Left renal pelvis (tissue), 4 donors: ENCODE data around the gene OR2D3. TPM values are rescaled to one million over a fixed set of nuclear protein-coding genes. Genes with fewer than 3 reads are reported as not detected.
"Not testable (repeated sequence)": the region's sequence is repeated elsewhere in the genome, so short reads cannot be mapped to it uniquely, and the experiment has no call there.

Experiments used
- DNase-seq, 4 donors: peaks; one replicate each; pipeline ENCODE4 v3.0.0-alpha.2; 2013; ENCODE audit warnings: low read depth in 4 of 4, low spot score in 3 of 4
- polyA plus RNA-seq, 4 donors: library from polyadenylated mRNA; unstranded; fragments of 120-200 nt; gene quantifications; one replicate each; pipeline ENCODE4 v1.2.1, GENCODE V29; 2013; ENCODE audit not compliant: insufficient read length in 4 of 4

OR2D3 gene
- polyA plus RNA-seq, 4 donors, result not detected

GRCh38 chr11:6927030-6927617 is 6.3 kb downstream of the OR2D3 start:
- no peak for DNase-seq

GRCh38 chr11:6928916-6929315 is 8.1 kb downstream of the OR2D3 start:
- DNase-seq, result no peak

GRCh38 chr11:6931146-6931713 is 10.4 kb downstream of the OR2D3 start:
- no peak for DNase-seq

GRCh38 chr11:6932145-6932544 is 11.3 kb downstream of the OR2D3 start:
- no peak for DNase-seq

DNA sequence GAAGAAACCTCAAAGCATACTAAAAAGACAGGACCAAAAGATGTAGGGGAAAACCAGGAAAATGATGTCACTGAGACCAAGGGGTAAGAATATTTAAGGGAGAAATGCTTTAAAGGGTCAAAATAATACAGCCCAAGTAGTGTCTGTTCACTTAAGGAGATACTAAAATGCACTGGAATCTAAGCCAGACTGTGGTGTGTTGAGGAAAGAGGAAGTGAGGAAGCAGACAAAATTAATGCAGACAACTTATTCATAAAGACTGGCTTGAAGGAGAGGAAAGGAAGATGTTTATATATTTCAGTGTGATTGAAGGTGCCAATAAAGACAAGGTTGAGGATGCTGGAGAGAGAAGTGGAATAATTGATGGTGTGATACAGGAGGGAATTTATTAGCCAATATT is 21.2 kb downstream of the OR2D3 start:
- DNase-seq, result no peak

- no peak for DNase-seq
These were observed 22.3 kb downstream of the OR2D3 start for GRCh38 chr11:6943131-6943530.

- DNase-seq, result not testable (repeated sequence)
These were observed 33.4 kb downstream of the OR2D3 start for GRCh38 chr11:6954248-6954647.

DNA sequence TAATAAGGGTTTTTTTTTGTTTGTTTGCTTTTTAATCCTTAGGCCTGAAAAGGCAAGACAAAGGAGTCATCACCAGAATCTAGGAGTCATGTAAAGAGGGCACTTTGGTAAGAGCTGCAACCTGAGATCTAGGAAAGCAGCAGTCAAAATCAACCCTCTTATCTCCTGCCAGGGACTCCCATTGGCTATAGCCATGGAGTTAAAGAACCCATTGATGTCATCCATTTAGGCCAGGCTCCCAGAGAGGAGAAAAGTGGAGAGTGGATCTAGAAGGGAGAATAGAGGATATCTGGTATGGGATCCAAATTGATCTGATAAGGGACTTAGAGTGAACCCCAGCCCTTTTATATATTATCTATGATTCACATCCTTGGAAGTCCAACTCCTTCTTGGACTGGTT is 41.3 kb downstream of the OR2D3 start:
- DNase-seq, result no peak

GRCh38 chr11:6962673-6963072 is 41.9 kb downstream of the OR2D3 start:
- DNase-seq, result no peak

- no peak for DNase-seq
These were observed 48.0 kb downstream of the OR2D3 start for GRCh38 chr11:6968816-6969215.

DNA sequence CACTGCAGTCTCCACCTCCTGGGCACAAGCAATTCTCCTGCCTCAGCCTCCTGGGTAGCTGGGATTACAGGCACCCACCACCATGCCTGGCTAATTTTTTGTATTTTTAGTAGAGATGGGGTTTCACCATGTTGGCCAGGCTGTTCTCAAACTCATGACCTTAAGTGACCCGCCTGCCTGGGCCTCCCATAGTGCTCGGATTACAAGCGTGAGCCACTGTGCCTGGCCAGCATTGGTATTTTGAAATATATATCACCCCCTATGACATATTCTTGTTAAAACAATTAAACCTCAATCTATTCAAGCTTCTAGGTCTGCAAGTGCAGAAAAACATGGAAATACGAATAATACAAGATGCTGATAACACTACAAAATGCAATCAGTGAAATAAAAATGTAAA is 49.1 kb downstream of the OR2D3 start:
- DNase-seq, result not testable (repeated sequence)

Other genes starting within 250 kb of the OR2D3 start
- 10 to 100 TPM; 45.6 to 68.1 (median 64.6) TPM for gene MRPL17, start 237.7 kb upstream of the OR2D3 start, polyA plus RNA-seq
- under 1 TPM in 3 of 4 donors, not detected in 1; 0.04 to 0.06 (median 0.05) TPM for gene OR2AG2, start 149.0 kb upstream of the OR2D3 start, polyA plus RNA-seq
- under 1 TPM in 1 of 4 donors, not detected in 3; 0.06 TPM for gene OR2AG1, start 138.0 kb upstream of the OR2D3 start, polyA plus RNA-seq
- not detected for gene OR6A2, start 121.3 kb upstream of the OR2D3 start, polyA plus RNA-seq
- not detected for gene OR10A5, start 75.3 kb upstream of the OR2D3 start, polyA plus RNA-seq
- gene OR10A2, start 57.9 kb upstream of the OR2D3 start, polyA plus RNA-seq, result under 1 TPM in 2 of 4 donors, not detected in 2; 0.04 to 0.09 TPM
- not detected for gene OR10A4, start 44.4 kb upstream of the OR2D3 start, polyA plus RNA-seq
- gene OR2D2, start 28.5 kb upstream of the OR2D3 start, polyA plus RNA-seq, result not detected
- gene ZNF215, start 5.4 kb downstream of the OR2D3 start, polyA plus RNA-seq, result 1 to 10 TPM; 1.6 to 3.8 (median 3.2) TPM
- gene ZNF214, start 99.3 kb downstream of the OR2D3 start, polyA plus RNA-seq, result 10 to 100 TPM in 3 of 4 donors, 1 to 10 TPM in 1; 7.4 to 14.2 (median 11.4) TPM
- under 1 TPM; 0.15 to 0.73 (median 0.67) TPM for gene NLRP14, start 99.5 kb downstream of the OR2D3 start, polyA plus RNA-seq
- under 1 TPM in 3 of 4 donors, not detected in 1; 0.10 to 0.20 (median 0.18) TPM for gene RBMXL2, start 168.0 kb downstream of the OR2D3 start, polyA plus RNA-seq